Activated CD4-positive, alpha-beta T cell treated with anti-CD3 and anti-CD28 coated beads for 24 hours (primary cell): ENCODE data around the gene OR52N5.
A peak's percentile ranks its signal among the peaks of the same experiment; 100 is the strongest.

ENCODE experiments used
- DNase-seq, 2 donors: peaks; one replicate each; pipeline ENCODE4 v3.0.0-alpha.2; 2020; ENCODE audit warnings: low read depth in 2 of 2

The OR52N5 gene

GRCh38 chr11:5783255-5783654, at the start of gene OR52N5:
Gene OR52N5 (minus strand): TSS chr11:5783355. CDS start chr11:5778634, 4,721 bp downstream.
- DNase-seq = no peak

GRCh38 chr11:5831196-5831829, 48.2 kb upstream of the OR52N5 start:
- no peak for DNase-seq

GRCh38 chr11:5818245-5818886, 35.2 kb upstream of the OR52N5 start:
- DNase-seq = no peak

GRCh38 chr11:5815534-5815933, 32.4 kb upstream of the OR52N5 start:
- DNase-seq = no peak

- no peak for DNase-seq
Measured at GRCh38 chr11:5809905-5810795, 27.0 kb upstream of the OR52N5 start.

- no peak for DNase-seq
Measured at GRCh38 chr11:5809122-5809519, 26.0 kb upstream of the OR52N5 start.

- DNase-seq = peak; percentile 58
Measured at GRCh38 chr11:5808500-5809121, 25.5 kb upstream of the OR52N5 start, which contains the start of gene OR52N2. Gene OR52N2 (plus strand): TSS chr11:5808924. CDS start chr11:5820336, 11,412 bp downstream.

- DNase-seq = no peak
Measured at GRCh38 chr11:5807580-5807979, 24.4 kb upstream of the OR52N5 start.

- no peak for DNase-seq
Measured at GRCh38 chr11:5803982-5804381, 20.8 kb upstream of the OR52N5 start.

GRCh38 chr11:5796541-5796940, 13.4 kb upstream of the OR52N5 start:
- no peak for DNase-seq

- DNase-seq = no peak
Measured at GRCh38 chr11:5791165-5791564, 8.0 kb upstream of the OR52N5 start, which contains the start of gene OR52N1. Gene OR52N1 (minus strand): TSS chr11:5791265. CDS start chr11:5788816, 2,449 bp downstream.

GRCh38 chr11:5767056-5767455, 16.1 kb downstream of the OR52N5 start:
- DNase-seq = no peak

GRCh38 chr11:5753943-5754342, 29.2 kb downstream of the OR52N5 start, which contains the start of gene OR52N4:
Gene OR52N4 (plus strand): TSS chr11:5754243. CDS start chr11:5754741, 498 bp downstream.
- DNase-seq = no peak

- no peak for DNase-seq
Measured at GRCh38 chr11:5749836-5750235, 33.3 kb downstream of the OR52N5 start.

GRCh38 chr11:5746614-5747013, 36.5 kb downstream of the OR52N5 start:
- DNase-seq = no peak

GRCh38 chr11:5738431-5738830, 44.7 kb downstream of the OR52N5 start:
- DNase-seq = no peak

- no peak for DNase-seq
Measured at GRCh38 chr11:5737670-5738392, 45.3 kb downstream of the OR52N5 start.

- DNase-seq = no peak
Measured at GRCh38 chr11:5737091-5737490, 46.1 kb downstream of the OR52N5 start.

GRCh38 chr11:5736396-5736795, 46.8 kb downstream of the OR52N5 start, which contains the start of gene OR56B1:
Gene OR56B1 (plus strand): TSS chr11:5736448. CDS start chr11:5736517, 69 bp downstream.
- no peak for DNase-seq

GRCh38 chr11:5727691-5728090, 55.5 kb downstream of the OR52N5 start:
- DNase-seq = no peak

GRCh38 chr11:5726351-5726750, 56.8 kb downstream of the OR52N5 start:
- no peak for DNase-seq
